Esophagus muscularis mucosa (tissue), 4 donors: Measurements from ENCODE around the gene ST7. TPM values are rescaled to one million over a fixed set of nuclear protein-coding genes. Genes with fewer than 3 reads are reported as not detected.

Experiments used
- DNase-seq: peaks from one replicate; pipeline ENCODE4 v3.0.0-alpha.2; 2017; ENCODE audit errors: extremely low spot score
- H3K27ac ChIP-seq, 4 donors: fragments of 200-600 bp; sonication (generic); replicated peaks in 1 of 4; 1 replicate in 3 of 4; 2 replicates in 1 of 4; pipeline ENCODE4 v1.5.1; 2016 to 2019; ENCODE audit warnings: mild to moderate bottlenecking in 1 of 4
- H3K27me3 ChIP-seq, 4 donors: fragments of 200-600 bp; sonication (generic); one replicate each; pipeline versions ENCODE4 v1.5.1 to v1.6.0; 2016 to 2019
- H3K36me3 ChIP-seq, 4 donors: fragments of 200-600 bp; sonication (generic); one replicate each; pipeline ENCODE4 v1.5.1; 2016 to 2019
- H3K4me1 ChIP-seq, 4 donors: fragments of 200-600 bp; sonication (generic); one replicate each; pipeline ENCODE4 v1.5.1; 2016 to 2019
- H3K4me3 ChIP-seq, 4 donors: fragments of 200-600 bp; sonication (generic); 1 replicate in 2 of 4; 2 replicates in 2 of 4; pipeline ENCODE4 v1.5.1; 2016 to 2019; ENCODE audit warnings: mild to moderate bottlenecking in 4 of 4, moderate library complexity in 1 of 4
- H3K9me3 ChIP-seq, 4 donors: fragments of 200-600 bp; sonication (generic); 1 replicate in 3 of 4; 2 replicates in 1 of 4; pipeline ENCODE4 v1.5.1; 2016 to 2019
- EP300 ChIP-seq: sonication (generic); formaldehyde crosslinking; IDR thresholded peaks from one replicate; pipeline ENCODE4 v1.6.1; 2017; ENCODE audit warnings: antibody characterized with exemption
- POLR2A ChIP-seq: fragments of 450-650 bp; IDR thresholded peaks from one replicate; pipeline ENCODE4 v1.6.1; 2017; ENCODE audit warnings: antibody characterized with exemption, moderate library complexity, mild to moderate bottlenecking, low read depth
- POLR2AphosphoS5 ChIP-seq, 2 donors: sonication (generic); formaldehyde crosslinking; IDR thresholded peaks; one replicate each; pipeline ENCODE4 v1.6.1; 2017; ENCODE audit warnings: antibody characterized with exemption in 2 of 2
- WGBS: methylation state at CpG from one replicate; pipeline ENCODE4 v1.1.5; 2018; 5-methylcytosine and 5-hydroxymethylcytosine counted together
- intact Hi-C: fragments of 100-400 bp; cut with DNase I; formaldehyde crosslinking; loops from one replicate; pipeline ENCODE4 v1.15.1; 2023
- total RNA-seq, 4 donors: library from RNA; depleted of rRNA; stranded (reverse); fragments of >200 nt; gene quantifications; one replicate each; pipeline versions ENCODE4 v1.1.0 to v1.2.1, GENCODE V29; 2016
- TF ChIP-seq, protein P1 (sequence below), 3 experiments: fragments of 200-600 bp in 2 of 3; fragments of 450-650 bp in 1 of 3; sonication (generic) in 2 of 3; IDR thresholded peaks; one replicate each; pipeline ENCODE4 v1.5.1; 2017 to 2019; ENCODE audit warnings: antibody characterized with exemption in 3 of 3, mild to moderate bottlenecking in 2 of 3, moderate library complexity in 1 of 3

Gene ST7
- total RNA-seq, 4 donors from 2014 or later, result 16.9 to 22.0 (median 18.2) TPM

DNA sequence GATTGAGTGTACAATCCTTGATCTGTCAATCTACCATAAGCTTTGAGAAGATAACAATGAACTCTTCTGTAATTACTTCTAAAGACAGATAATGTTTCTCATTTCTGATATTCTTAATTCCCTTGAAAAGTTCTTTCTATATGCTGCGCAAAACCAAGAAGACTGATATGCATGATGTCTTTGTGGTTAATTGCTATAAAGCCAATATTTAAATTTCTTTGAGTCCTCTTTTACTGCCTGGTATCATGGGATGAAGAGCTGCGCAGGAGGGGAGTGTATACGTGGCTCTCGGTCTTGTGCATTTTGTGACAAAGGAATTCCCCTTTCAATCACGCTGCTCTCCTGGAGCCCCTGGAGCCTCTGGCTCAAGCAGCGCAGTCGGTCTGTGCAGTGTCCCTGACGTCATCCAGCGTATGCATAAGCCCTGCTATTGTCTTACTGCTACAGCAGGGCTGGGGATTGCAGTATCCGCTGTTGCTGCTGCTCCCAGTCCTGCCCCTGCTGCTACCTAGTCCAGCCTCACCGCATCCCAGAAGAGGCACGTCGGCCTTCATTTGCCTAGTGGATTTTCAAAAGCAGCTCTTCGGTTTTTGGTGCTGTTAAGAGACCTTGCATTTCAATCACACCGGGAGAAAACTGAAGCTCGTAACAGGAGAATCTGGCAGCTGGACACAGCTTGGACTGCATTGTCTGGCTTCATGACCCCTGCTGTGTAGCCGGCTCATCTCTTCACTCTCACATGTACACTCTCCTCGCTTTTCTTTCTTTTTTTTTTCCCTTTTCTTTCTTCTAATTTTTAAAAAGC is 66.7 kb downstream of the ST7 start:
- intact Hi-C loops, result no loop called here
- peaks cover 24 to 40% (median 38%) of the 10 kb centered on the region in 4 donors for H3K4me1 ChIP-seq

DNA sequence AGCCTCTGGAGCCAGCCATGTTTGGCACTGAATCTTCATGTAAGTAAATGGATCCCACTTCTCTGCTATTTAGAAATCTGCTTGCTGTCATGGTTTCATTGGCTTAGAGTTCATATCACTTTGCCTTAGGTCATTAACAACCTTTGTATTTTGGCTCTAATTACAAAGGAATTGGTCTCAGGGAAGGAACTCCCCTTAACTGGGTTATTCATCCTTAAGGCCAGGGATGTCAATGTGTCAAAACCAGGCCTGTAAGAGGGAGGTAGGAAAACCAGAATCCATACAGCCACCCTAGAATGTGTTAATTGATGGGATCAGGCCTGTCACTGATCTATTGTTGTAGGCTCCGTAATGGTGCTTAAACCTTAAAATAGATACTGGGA is 67.3 kb downstream of the ST7 start:
- peak overlapping the region; percentile 40 to 55 (median 48) for H3K4me3 ChIP-seq
- H3K27ac ChIP-seq, result peak overlapping the region; percentile 60 to 76 (median 72)
- H3K27me3 ChIP-seq, result no peaks in the 10 kb centered on the region
- no peak for TF ChIP-seq POLR2AphosphoS5 (IDR thresholded peaks at IDR 0.05)
- TF ChIP-seq POLR2A, result no peak
- TF ChIP-seq, protein P1, sequence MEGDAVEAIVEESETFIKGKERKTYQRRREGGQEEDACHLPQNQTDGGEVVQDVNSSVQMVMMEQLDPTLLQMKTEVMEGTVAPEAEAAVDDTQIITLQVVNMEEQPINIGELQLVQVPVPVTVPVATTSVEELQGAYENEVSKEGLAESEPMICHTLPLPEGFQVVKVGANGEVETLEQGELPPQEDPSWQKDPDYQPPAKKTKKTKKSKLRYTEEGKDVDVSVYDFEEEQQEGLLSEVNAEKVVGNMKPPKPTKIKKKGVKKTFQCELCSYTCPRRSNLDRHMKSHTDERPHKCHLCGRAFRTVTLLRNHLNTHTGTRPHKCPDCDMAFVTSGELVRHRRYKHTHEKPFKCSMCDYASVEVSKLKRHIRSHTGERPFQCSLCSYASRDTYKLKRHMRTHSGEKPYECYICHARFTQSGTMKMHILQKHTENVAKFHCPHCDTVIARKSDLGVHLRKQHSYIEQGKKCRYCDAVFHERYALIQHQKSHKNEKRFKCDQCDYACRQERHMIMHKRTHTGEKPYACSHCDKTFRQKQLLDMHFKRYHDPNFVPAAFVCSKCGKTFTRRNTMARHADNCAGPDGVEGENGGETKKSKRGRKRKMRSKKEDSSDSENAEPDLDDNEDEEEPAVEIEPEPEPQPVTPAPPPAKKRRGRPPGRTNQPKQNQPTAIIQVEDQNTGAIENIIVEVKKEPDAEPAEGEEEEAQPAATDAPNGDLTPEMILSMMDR (IDR thresholded peaks at IDR 0.05), result no peak
- TF ChIP-seq EP300, result no peak
- 23% methylated on average over 1 of the region's 1 CpG for WGBS
- H3K4me1 ChIP-seq, result peaks cover 24 to 38% (median 34%) of the 10 kb centered on the region in 4 donors
- intact Hi-C loops, result no loop called here
- no peaks in the 10 kb centered on the region for H3K36me3 ChIP-seq
- H3K9me3 ChIP-seq, result no peaks in the 10 kb centered on the region
- DNase-seq, result no peak

More for the DNA sequence above, 66.7 kb downstream of the ST7 start:
- no peaks in the 10 kb centered on the region for H3K9me3 ChIP-seq
- TF ChIP-seq EP300, result no peak
- peak; percentile 75 to 77 for TF ChIP-seq POLR2AphosphoS5 (IDR thresholded peaks at IDR 0.05)
- H3K4me3 ChIP-seq, result peak overlapping the region; percentile 40 to 55 (median 48)
- WGBS, result 25% methylated on average over 14 of the region's 18 CpGs
- DNase-seq, result no peak
- H3K36me3 ChIP-seq, result no peaks in the 10 kb centered on the region
- no peaks in the 10 kb centered on the region for H3K27me3 ChIP-seq
- H3K27ac ChIP-seq, result peak overlapping the region; percentile 60 to 76 (median 72)

DNA sequence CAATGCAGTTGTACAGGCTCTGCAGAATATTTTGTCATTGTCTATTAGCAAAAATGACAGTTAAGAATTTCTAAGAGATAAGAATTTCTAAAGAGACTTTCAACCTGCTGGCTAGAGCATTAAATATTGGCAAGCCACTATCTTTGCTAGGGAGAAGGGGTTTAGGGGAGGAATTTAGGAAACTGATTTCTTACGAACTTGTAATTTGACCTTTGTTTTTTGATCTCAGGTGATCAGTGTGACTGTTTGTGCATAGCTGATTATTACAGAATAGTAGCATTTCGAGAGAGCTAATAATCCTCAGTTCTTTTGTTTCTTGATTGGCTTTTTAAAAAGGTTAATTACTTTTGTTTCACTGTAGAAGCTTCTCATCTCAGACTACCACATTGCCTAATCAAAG is 68.1 kb downstream of the ST7 start:
- Histone ChIP-seq H3K27me3 (no peaks in the 10 kb centered on the region), H3K4me3 (peak overlapping the region in 1 of 4 donors; percentile 49), H3K36me3 (no peaks in the 10 kb centered on the region), H3K4me1 (peaks cover 26 to 38% (median 34%) of the 10 kb centered on the region in 4 donors), H3K9me3 (no peaks in the 10 kb centered on the region), H3K27ac (no peak overlapping the region)
- intact Hi-C loops, result no loop called here
- no peak for DNase-seq
- 65% methylated on average over 2 of the region's 2 CpGs for WGBS
- no peak for TF ChIP-seq EP300
- TF ChIP-seq POLR2A, result no peak
- no peak for TF ChIP-seq POLR2AphosphoS5 (IDR thresholded peaks at IDR 0.05)
- TF ChIP-seq, protein P1 (IDR thresholded peaks at IDR 0.05), result no peak

DNA sequence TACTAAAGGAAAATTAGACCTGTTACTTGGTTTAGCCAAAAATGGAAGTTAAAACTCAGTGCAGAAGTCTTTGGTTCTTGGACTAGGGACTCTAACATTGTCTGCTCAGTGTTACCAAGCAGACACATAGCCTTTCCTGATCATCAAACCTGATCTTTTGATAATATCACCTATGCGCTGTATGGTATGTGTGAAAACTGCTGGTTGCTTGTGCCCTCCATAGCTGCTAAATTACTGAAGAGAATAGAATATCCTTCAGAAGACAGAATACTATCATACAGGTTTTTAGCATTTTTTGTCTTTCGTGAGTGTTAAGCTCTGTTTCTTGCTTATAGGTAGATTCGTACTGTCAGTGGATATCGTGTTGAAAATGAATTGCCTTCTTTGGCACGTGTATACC is 68.7 kb downstream of the ST7 start:
- no peak for DNase-seq
- TF ChIP-seq EP300 (no peak), POLR2A (no peak), POLR2AphosphoS5 (IDR thresholded peaks at IDR 0.05) (no peak)
- TF ChIP-seq, protein P1 (IDR thresholded peaks at IDR 0.05), result no peak
- Histone ChIP-seq H3K4me3 (no peak overlapping the region), H3K27ac (no peak overlapping the region), H3K36me3 (no peaks in the 10 kb centered on the region), H3K4me1 (peaks cover 28 to 38% (median 34%) of the 10 kb centered on the region in 4 donors), H3K9me3 (no peaks in the 10 kb centered on the region), H3K27me3 (no peaks in the 10 kb centered on the region)
- WGBS, result 77% methylated on average over 5 of the region's 5 CpGs
- intact Hi-C loops, result no loop called here

DNA sequence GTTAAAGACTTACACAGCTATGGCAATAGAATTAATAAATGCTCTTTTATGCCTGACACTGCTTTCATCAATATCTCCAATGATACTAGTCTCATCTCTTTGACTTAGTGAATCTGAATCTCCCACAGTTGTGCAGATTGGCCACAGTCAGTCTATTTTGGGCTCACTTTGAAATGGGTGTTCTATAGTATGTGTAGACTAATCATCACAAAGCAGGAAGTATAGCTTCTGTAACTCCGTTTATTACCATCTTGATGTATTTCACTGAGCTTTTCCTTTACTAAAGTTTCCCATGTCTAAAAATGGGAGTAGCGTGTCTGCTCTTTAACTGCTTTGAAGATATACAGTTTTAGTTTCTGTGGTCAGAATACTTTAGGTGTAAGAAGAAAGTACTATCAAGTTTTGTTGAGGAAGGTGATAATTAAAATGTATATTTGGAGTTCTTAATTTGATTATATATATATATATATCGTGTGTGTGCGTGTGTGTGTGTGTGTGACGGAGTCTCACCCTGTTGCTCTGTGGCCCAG is 70.1 kb downstream of the ST7 start:
- no peaks in the 10 kb centered on the region for H3K36me3 ChIP-seq
- no peak for DNase-seq
- TF ChIP-seq POLR2AphosphoS5 (IDR thresholded peaks at IDR 0.05) (no peak), POLR2A (no peak), EP300 (no peak)
- TF ChIP-seq, protein P1 (IDR thresholded peaks at IDR 0.05), result no peak
- H3K27ac ChIP-seq, result no peak overlapping the region
- H3K4me3 ChIP-seq, result no peak overlapping the region
- 95% methylated on average over 5 of the region's 5 CpGs for WGBS
- intact Hi-C loops, result no loop called here
- H3K27me3 ChIP-seq, result no peaks in the 10 kb centered on the region
- no peaks in the 10 kb centered on the region for H3K9me3 ChIP-seq
- H3K4me1 ChIP-seq, result peaks cover 24 to 38% (median 33%) of the 10 kb centered on the region in 4 donors
